ENCODE measurements around the gene SERINC5. TPM values are rescaled to one million over a fixed set of nuclear protein-coding genes. Genes with fewer than 3 reads are reported as not detected.
"Not testable (repeated sequence)": the region's sequence is repeated elsewhere in the genome, so short reads cannot be mapped to it uniquely, and the experiment has no call there.

SERINC5 gene
- total RNA-seq, 4 donors from 2014 or later: 19.5 to 32.8 (median 25.6) TPM

- no peak for DNase-seq (ENCODE audit: low spot score)
- peak; percentile 5 for ATAC-seq (ENCODE audit: low FRiP score)
- no peak for TF ChIP-seq CTCF (IDR thresholded peaks at IDR 0.05)
Observed at GRCh38 chr5:80184235-80185023, 71.4 kb downstream of the SERINC5 start.

- DNase-seq (ENCODE audit: low spot score); ATAC-seq (ENCODE audit: low FRiP score): not testable (repeated sequence)
Observed at GRCh38 chr5:80183728-80184234, 72.1 kb downstream of the SERINC5 start.

- no peak for ATAC-seq (ENCODE audit: low FRiP score)
- no peak for TF ChIP-seq CTCF (IDR thresholded peaks at IDR 0.05)
- DNase-seq (ENCODE audit: low spot score): no peak
Observed at GRCh38 chr5:80182809-80183580, 72.9 kb downstream of the SERINC5 start.

- ATAC-seq (ENCODE audit: low FRiP score): no peak
- no peak for DNase-seq (ENCODE audit: low spot score)
- no peak for TF ChIP-seq CTCF (IDR thresholded peaks at IDR 0.05)
Observed at GRCh38 chr5:80181618-80182211, 74.1 kb downstream of the SERINC5 start.

GRCh38 chr5:80177236-80177635 is 78.6 kb downstream of the SERINC5 start:
- no peak for TF ChIP-seq CTCF (IDR thresholded peaks at IDR 0.05)
- no peak for ATAC-seq (ENCODE audit: low FRiP score)
- DNase-seq (ENCODE audit: low spot score): no peak

GRCh38 chr5:80175337-80175736 is 80.5 kb downstream of the SERINC5 start:
- ATAC-seq (ENCODE audit: low FRiP score) (no peak), DNase-seq (ENCODE audit: low spot score) (no peak)
- TF ChIP-seq CTCF (IDR thresholded peaks at IDR 0.05): no peak

GRCh38 chr5:80174790-80175189 is 81.1 kb downstream of the SERINC5 start:
- no peak for DNase-seq (ENCODE audit: low spot score)
- ATAC-seq (ENCODE audit: low FRiP score): no peak
- TF ChIP-seq CTCF (IDR thresholded peaks at IDR 0.05): no peak

All from omental fat pad (tissue), 4 donors.